Measurements from ENCODE around the gene JPH3. TPM values are rescaled to one million over a fixed set of nuclear protein-coding genes. Genes with fewer than 3 reads are reported as not detected.

JPH3 gene
- total and polyA plus RNA-seq, 10 of the 15 experiments (the other 5 are each of a cell fraction or from before 2014, with no cell fraction given) = 0.05 TPM; not detected in 9

DNA sequence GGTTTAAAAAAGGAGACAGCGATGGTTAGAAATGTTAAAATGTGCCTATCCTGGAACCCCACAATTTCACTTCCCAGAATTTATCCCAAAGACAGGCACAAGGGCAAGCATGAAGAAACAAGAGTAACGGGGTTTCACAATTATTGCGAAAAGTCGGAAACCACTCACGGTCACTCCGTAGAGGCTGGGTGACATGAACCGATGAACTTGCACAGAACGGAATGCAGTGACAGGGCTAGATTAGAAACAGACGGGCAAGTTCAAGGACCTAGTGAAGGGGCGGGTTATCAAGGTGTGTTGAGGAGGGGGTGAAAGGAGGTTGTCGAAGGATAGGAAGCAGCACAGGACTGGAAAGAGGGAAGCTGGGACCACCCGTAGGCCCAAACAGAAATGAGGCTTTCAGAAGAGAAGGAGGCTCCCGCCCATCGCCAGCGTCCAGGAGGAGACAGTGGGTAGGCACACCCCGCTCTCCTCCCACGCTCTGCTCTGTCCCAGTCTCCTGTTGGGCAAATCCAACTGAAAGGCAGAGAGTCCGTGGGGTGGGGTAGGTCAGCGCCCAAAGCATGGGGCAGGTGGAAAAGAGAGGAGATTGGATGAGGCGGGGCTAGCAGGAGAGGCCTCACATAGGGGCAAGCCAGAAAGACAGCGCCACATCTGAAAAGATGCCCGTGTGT lies 47.4 kb upstream of the JPH3 start:
- Histone ChIP-seq H3K27me3 (replicated peaks in 1 of 2; ENCODE audit: control insufficient read depth in 2 of 2, insufficient read depth in 2 of 2, low read length in 1 of 2) (no peaks in the 10 kb centered on the region; a peak in 2 of 4 replicates), H3K79me2 (ENCODE audit: control insufficient read depth, insufficient read depth, low read length) (no peaks in the 10 kb centered on the region), H3K27ac (ENCODE audit: control insufficient read depth, insufficient read depth) (no peak overlapping the region), H3K36me3 (ENCODE audit: control insufficient read depth in 2 of 2, insufficient read depth in 2 of 2, low read length in 1 of 2) (no peaks in the 10 kb centered on the region), H3K4me1 (ENCODE audit: control insufficient read depth, insufficient read depth, low read length) (no peaks in the 10 kb centered on the region), H3K4me3 (no peak overlapping the region), H3K4me2 (ENCODE audit: control insufficient read depth, insufficient read depth) (no peak overlapping the region), H2AFZ (ENCODE audit: control insufficient read depth, low read depth, low read length) (no peak overlapping the region), H4K20me1 (ENCODE audit: control insufficient read depth, insufficient read depth) (no peaks in the 10 kb centered on the region), H3K9me3 (replicated peaks; ENCODE audit: control insufficient read depth, insufficient read depth, low read length) (no peaks in the 10 kb centered on the region), H3K9ac (ENCODE audit: control insufficient read depth, insufficient read depth, low read length) (no peak overlapping the region)
- SMC1A ChIA-PET (ENCODE audit: uncharacterized antibody, unreplicated experiment) = no interaction called here
- RAD21 ChIA-PET (ENCODE audit: unreplicated experiment) = no interaction called here
- no TSS peak for BruUV-seq (replicated peaks)
- DNase-seq (ENCODE audit: low read depth, low spot score) (no peak), FAIRE-seq (no peak), ATAC-seq (no peak)
- POLR2A ChIA-PET = no interaction called here
- CTCF ChIA-PET = no interaction called here
- TF ChIP-seq EGR1 (IDR thresholded peaks at IDR 0.05; ENCODE audit: borderline replicate concordance in 1 of 2, low read depth in 2 of 2, low read length in 2 of 2) (no peak), NFYB (IDR thresholded peaks at IDR 0.05; ENCODE audit: insufficient read depth, low read depth, low read length) (no peak), CREM (IDR thresholded peaks at IDR 0.05; ENCODE audit: low read depth) (no peak), EP300 (IDR thresholded peaks at IDR 0.05; ENCODE audit: borderline replicate concordance in 1 of 2, control insufficient read depth in 1 of 2, low read depth in 2 of 2, low read length in 2 of 2) (no peak), CHD1 (IDR thresholded peaks at IDR 0.05; ENCODE audit: low read depth, low read length) (no peak), ZZZ3 (IDR thresholded peaks at IDR 0.05; ENCODE audit: control insufficient read depth, insufficient read length, low read depth) (no peak), SKIL (IDR thresholded peaks at IDR 0.05; ENCODE audit: low read depth, poor library complexity, severe bottlenecking) (no peak), MEF2A (IDR thresholded peaks at IDR 0.05; ENCODE audit: insufficient read depth, low read depth, low read length) (no peak), IRF4 (IDR thresholded peaks at IDR 0.05; ENCODE audit: low read depth, low read length) (no peak)
- in situ Hi-C loops (cut with MboI) = loop anchor here (10.0 kb wide), 1 partner anchor 320 kb away; no protein-coding TSS in a partner anchor
- intact Hi-C loops (cut with micrococcal nuclease; ENCODE audit: unreplicated experiment) = loop anchor here (10.0 kb wide), 1 partner anchor 210 kb away; the partner anchor contains the start of gene KLHDC4
- 54% methylated on average over 22 of the region's 22 CpGs for WGBS (ENCODE audit: insufficient coverage, insufficient replicate concordance, low lambda C conversion rate, missing lambda C conversion rate)

All from GM12878 (cell line).